GM06990 (cell line): ENCODE results near the gene YJU2.
A peak's percentile ranks its signal among the peaks of the same experiment; 100 is the strongest.
"Not testable (repeated sequence)": the region's sequence is repeated elsewhere in the genome, so short reads cannot be mapped to it uniquely, and the experiment has no call there.

Experiments used
- DNase-seq: peaks from one replicate; pipeline ENCODE4 v3.0.0-alpha.2; 2011; ENCODE audit not compliant: insufficient read length; ENCODE audit errors: extremely low read depth
- H3K27me3 ChIP-seq: replicated peaks from 2 replicates; pipeline ENCODE4 v1.6.0; 2011; ENCODE audit warnings: low read length; ENCODE audit not compliant: control insufficient read depth, insufficient read depth
- H3K36me3 ChIP-seq: 2 replicates; pipeline ENCODE4 v1.5.1; 2011; ENCODE audit warnings: low read length; ENCODE audit not compliant: control insufficient read depth, insufficient read depth
- H3K4me3 ChIP-seq: replicated peaks from 2 replicates; pipeline ENCODE4 v1.5.1; 2011; ENCODE audit warnings: low read depth, mild to moderate bottlenecking, control low read depth, low read length
- TF ChIP-seq, protein P1 (sequence below): IDR thresholded peaks from 2 replicates; pipeline ENCODE4 v1.5.1; 2011; ENCODE audit warnings: low read length, control low read depth, mild to moderate bottlenecking, inconsistent platforms; ENCODE audit not compliant: insufficient read depth, poor library complexity, severe bottlenecking

The YJU2 gene

DNA sequence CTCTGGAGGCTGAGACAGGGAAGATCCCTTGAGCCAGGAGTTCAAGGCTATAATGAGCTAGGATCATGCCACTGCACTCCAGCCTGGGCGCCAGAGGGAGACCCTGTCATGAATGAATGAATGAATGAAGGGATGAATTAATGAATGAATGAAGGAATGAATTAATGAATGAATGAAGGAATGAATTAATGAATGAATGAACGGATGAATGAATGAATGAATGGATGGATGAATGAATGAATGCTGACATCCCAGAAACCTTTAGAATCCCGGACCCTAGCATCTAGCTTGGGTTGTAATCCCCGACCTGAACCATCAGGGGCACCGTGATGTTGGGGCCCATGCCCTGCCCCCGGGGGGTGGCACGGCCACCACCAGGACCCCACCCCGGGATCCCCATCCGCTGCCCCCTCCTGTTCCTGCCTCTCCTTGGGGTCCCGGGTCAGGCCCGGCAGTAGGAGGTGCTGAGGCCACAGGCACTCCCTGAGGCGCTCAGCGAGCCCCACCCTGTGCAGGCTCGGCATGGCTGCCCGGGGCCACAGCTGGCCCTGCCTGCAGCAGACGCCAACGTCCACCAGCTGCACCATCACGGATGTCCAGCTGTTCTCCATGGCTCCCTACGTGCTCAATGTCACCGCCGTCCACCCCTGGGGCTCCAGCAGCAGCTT, 14.1 kb upstream of the YJU2 start:
- TF ChIP-seq, protein P1, sequence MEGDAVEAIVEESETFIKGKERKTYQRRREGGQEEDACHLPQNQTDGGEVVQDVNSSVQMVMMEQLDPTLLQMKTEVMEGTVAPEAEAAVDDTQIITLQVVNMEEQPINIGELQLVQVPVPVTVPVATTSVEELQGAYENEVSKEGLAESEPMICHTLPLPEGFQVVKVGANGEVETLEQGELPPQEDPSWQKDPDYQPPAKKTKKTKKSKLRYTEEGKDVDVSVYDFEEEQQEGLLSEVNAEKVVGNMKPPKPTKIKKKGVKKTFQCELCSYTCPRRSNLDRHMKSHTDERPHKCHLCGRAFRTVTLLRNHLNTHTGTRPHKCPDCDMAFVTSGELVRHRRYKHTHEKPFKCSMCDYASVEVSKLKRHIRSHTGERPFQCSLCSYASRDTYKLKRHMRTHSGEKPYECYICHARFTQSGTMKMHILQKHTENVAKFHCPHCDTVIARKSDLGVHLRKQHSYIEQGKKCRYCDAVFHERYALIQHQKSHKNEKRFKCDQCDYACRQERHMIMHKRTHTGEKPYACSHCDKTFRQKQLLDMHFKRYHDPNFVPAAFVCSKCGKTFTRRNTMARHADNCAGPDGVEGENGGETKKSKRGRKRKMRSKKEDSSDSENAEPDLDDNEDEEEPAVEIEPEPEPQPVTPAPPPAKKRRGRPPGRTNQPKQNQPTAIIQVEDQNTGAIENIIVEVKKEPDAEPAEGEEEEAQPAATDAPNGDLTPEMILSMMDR: no peak
- Histone ChIP-seq H3K36me3 (peaks cover 17% of the 10 kb centered on the region), H3K4me3 (peak overlapping the region; percentile 26), H3K27me3 (no peaks in the 10 kb centered on the region)
- peak; percentile 55 for DNase-seq

DNA sequence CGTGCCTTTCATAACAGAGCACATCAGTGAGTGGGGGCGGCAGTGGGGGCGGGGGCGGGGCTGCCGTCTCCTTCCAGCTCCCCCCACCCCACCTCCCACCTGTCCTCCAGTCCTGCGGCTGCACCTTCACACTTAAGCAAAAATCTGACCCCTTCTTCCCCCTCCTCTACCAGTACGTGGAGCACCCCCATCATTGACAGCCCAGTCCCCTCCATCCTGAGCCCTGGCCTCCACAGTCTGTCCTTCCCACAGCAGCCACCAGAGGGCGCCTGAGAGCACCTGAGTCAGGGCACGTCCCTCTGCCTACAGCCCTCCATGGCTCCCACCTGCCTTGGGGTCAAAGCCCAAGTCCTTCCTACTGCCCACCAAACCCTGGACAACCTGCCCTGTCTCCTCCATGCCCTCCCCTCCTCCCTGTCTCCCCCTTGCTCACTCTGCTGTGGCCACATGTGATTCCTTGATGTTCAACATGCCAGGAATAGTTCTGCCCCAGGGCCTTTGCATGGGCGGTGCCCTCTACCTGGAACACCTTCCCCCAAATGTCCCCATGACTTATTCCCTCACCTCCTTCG, 13.5 kb upstream of the YJU2 start:
- DNase-seq: peak; percentile 68
- TF ChIP-seq, protein P1: peak; percentile 95
- H3K4me3 ChIP-seq: peak overlapping the region; percentile 26; the same call in 1 of the 2 replicates

GRCh38 chr19:4234142-4234861, 12.6 kb upstream of the YJU2 start:
- DNase-seq: no peak
- H3K27me3 ChIP-seq: no peaks in the 10 kb centered on the region
- H3K36me3 ChIP-seq: peaks cover 21% of the 10 kb centered on the region
- no peak overlapping the region for H3K4me3 ChIP-seq
- TF ChIP-seq, protein P1: no peak

More for the DNA sequence above, 13.5 kb upstream of the YJU2 start:
- H3K36me3 ChIP-seq: peaks cover 19% of the 10 kb centered on the region
- no peaks in the 10 kb centered on the region for H3K27me3 ChIP-seq

- H3K27me3 ChIP-seq: no peaks in the 10 kb centered on the region
- no peak for DNase-seq
- H3K36me3 ChIP-seq: peaks cover 21% of the 10 kb centered on the region
- TF ChIP-seq, protein P1: no peak
- H3K4me3 ChIP-seq: no peak overlapping the region
Measured at GRCh38 chr19:4234862-4235201, 12.0 kb upstream of the YJU2 start.

DNA sequence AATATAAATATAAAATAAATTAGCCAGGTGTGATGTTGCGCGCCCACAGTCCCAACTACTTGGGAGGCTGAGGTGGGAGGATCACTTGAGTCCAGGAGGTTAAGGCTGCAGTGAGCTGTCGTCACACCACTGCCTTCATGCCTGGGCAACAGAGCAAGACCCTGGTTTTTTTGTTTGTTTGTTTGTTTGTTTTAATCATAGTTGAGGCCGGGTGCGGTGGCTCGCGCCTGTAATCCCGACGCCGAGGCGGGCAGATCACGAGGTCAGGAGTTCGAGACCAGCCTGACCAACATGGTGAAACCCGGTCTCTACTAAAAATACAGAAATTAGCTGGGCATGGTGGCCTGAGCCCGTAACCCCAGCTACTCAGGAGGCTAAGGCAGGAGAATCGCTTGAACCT, 9.4 kb upstream of the YJU2 start:
- H3K36me3 ChIP-seq: peaks cover 21% of the 10 kb centered on the region
- not testable (repeated sequence) for H3K4me3 ChIP-seq, H3K27me3 ChIP-seq, DNase-seq

- Histone ChIP-seq H3K36me3 (peaks cover 16% of the 10 kb centered on the region), H3K4me3 (no peak overlapping the region), H3K27me3 (no peaks in the 10 kb centered on the region)
- no peak for DNase-seq
- TF ChIP-seq, protein P1: no peak
Measured at GRCh38 chr19:4238831-4239230, 8.0 kb upstream of the YJU2 start.
